ENCODE measurements around the gene MGAT5B. TPM values are rescaled to one million over a fixed set of nuclear protein-coding genes. Genes with fewer than 3 reads are reported as not detected.

MGAT5B gene
- total RNA-seq, 1 donor from 2014 or later, result 5.1 TPM

- no peak for TF ChIP-seq CTCF (IDR thresholded peaks at IDR 0.05; ENCODE audit: insufficient read depth, low read length, poor library complexity, severe bottlenecking)
- Histone ChIP-seq H3K4me3 (ENCODE audit: low read depth, low read length) (no peak overlapping the region), H3K36me3 (ENCODE audit: control insufficient read depth, insufficient read depth, low read length) (no peaks in the 10 kb centered on the region), H3K27me3 (ENCODE audit: control insufficient read depth, insufficient read depth, low read length) (peaks cover 13% of the 10 kb centered on the region)
- DNase-seq (ENCODE audit: low read depth), result no peak
Measured at GRCh38 chr17:76911299-76912017, 43.3 kb downstream of the MGAT5B start.

- DNase-seq (ENCODE audit: low read depth), result no peak
- Histone ChIP-seq H3K4me3 (ENCODE audit: low read depth, low read length) (no peak overlapping the region), H3K27me3 (ENCODE audit: control insufficient read depth, insufficient read depth, low read length) (peaks cover 13% of the 10 kb centered on the region), H3K36me3 (ENCODE audit: control insufficient read depth, insufficient read depth, low read length) (no peaks in the 10 kb centered on the region)
- TF ChIP-seq CTCF (IDR thresholded peaks at IDR 0.05; ENCODE audit: insufficient read depth, low read length, poor library complexity, severe bottlenecking), result no peak
Measured at GRCh38 chr17:76912421-76913164, 44.4 kb downstream of the MGAT5B start.

GRCh38 chr17:76914937-76915336 lies 46.7 kb downstream of the MGAT5B start:
- no peak for TF ChIP-seq CTCF (IDR thresholded peaks at IDR 0.05; ENCODE audit: insufficient read depth, low read length, poor library complexity, severe bottlenecking)
- H3K4me3 ChIP-seq (ENCODE audit: low read depth, low read length), result no peak overlapping the region
- no peak for DNase-seq (ENCODE audit: low read depth)
- peaks cover 22% of the 10 kb centered on the region for H3K27me3 ChIP-seq (ENCODE audit: control insufficient read depth, insufficient read depth, low read length)
- H3K36me3 ChIP-seq (ENCODE audit: control insufficient read depth, insufficient read depth, low read length), result no peaks in the 10 kb centered on the region

- DNase-seq (ENCODE audit: low read depth), result no peak
- no peak for TF ChIP-seq CTCF (IDR thresholded peaks at IDR 0.05; ENCODE audit: insufficient read depth, low read length, poor library complexity, severe bottlenecking)
- Histone ChIP-seq H3K36me3 (ENCODE audit: control insufficient read depth, insufficient read depth, low read length) (no peaks in the 10 kb centered on the region), H3K27me3 (ENCODE audit: control insufficient read depth, insufficient read depth, low read length) (peaks cover 31% of the 10 kb centered on the region), H3K4me3 (ENCODE audit: low read depth, low read length) (no peak overlapping the region)
Measured at GRCh38 chr17:76915840-76916510, 47.8 kb downstream of the MGAT5B start.

GRCh38 chr17:76917829-76918228 lies 49.6 kb downstream of the MGAT5B start:
- no peak for TF ChIP-seq CTCF (IDR thresholded peaks at IDR 0.05; ENCODE audit: insufficient read depth, low read length, poor library complexity, severe bottlenecking)
- Histone ChIP-seq H3K27me3 (ENCODE audit: control insufficient read depth, insufficient read depth, low read length) (peaks cover 31% of the 10 kb centered on the region), H3K36me3 (ENCODE audit: control insufficient read depth, insufficient read depth, low read length) (no peaks in the 10 kb centered on the region), H3K4me3 (ENCODE audit: low read depth, low read length) (no peak overlapping the region)
- DNase-seq (ENCODE audit: low read depth), result no peak

All from kidney epithelial cell (primary cell).